CD14-positive monocyte (primary cell): ENCODE measurements around the gene SPTBN1. TPM values are rescaled to one million over a fixed set of nuclear protein-coding genes. Genes with fewer than 3 reads are reported as not detected.

Source experiments
- DNase-seq, 3 donors: peaks; one replicate each; pipeline ENCODE4 v3.0.0-alpha.2; 2011 to 2022
- H2AFZ ChIP-seq: 2 replicates; pipeline ENCODE4 v1.6.0; 2012; ENCODE audit warnings: mild to moderate bottlenecking, low read depth, low read length, inconsistent platforms; ENCODE audit not compliant: insufficient read depth, poor library complexity, severe bottlenecking
- H3K27ac ChIP-seq, 2 donors: 1 replicate in 1 of 2; 2 replicates in 1 of 2; pipeline ENCODE4 v1.5.1; 2012 to 2013; ENCODE audit warnings: low read length in 2 of 2, control low read depth in 1 of 2, inconsistent platforms in 1 of 2, low read depth in 1 of 2, mild to moderate bottlenecking in 1 of 2
- H3K27me3 ChIP-seq, 2 donors: one replicate each; pipeline versions ENCODE4 v1.6.0 to v1.6.1; 2011 to 2013; ENCODE audit warnings: low read length in 2 of 2; ENCODE audit not compliant: control insufficient read depth in 2 of 2, insufficient read depth in 2 of 2
- H3K36me3 ChIP-seq, 2 donors: replicated peaks in 1 of 2; 1 replicate in 1 of 2; 2 replicates in 1 of 2; pipeline versions ENCODE4 v1.5.1 to v1.6.1; 2012 to 2013; ENCODE audit warnings: low read length in 2 of 2, control low read depth in 1 of 2, inconsistent platforms in 1 of 2, mild to moderate bottlenecking in 1 of 2; ENCODE audit not compliant: insufficient read depth in 2 of 2, control insufficient read depth in 1 of 2
- H3K4me1 ChIP-seq, 2 donors: 1 replicate in 1 of 2; 2 replicates in 1 of 2; pipeline versions ENCODE4 v1.5.1 to v1.6.1; 2012 to 2013; ENCODE audit warnings: low read length in 2 of 2, control low read depth in 1 of 2, inconsistent platforms in 1 of 2, mild to moderate bottlenecking in 1 of 2, moderate library complexity in 1 of 2; ENCODE audit not compliant: insufficient read depth in 2 of 2, control insufficient read depth in 1 of 2
- H3K4me2 ChIP-seq: replicated peaks from 2 replicates; pipeline ENCODE3; 2012; ENCODE audit warnings: low read length, moderate library complexity, mild to moderate bottlenecking; ENCODE audit not compliant: poor library complexity, severe bottlenecking; ENCODE audit errors: extremely low read depth
- H3K4me3 ChIP-seq, 3 experiments: fragments of 200-600 bp in 1 of 3; sonication (generic) in 1 of 3; replicated peaks in 1 of 3; 1 replicate in 2 of 3; 2 replicates in 1 of 3; pipeline ENCODE4 v1.5.1; 2011 to 2013; ENCODE audit warnings: low read length in 3 of 3, mild to moderate bottlenecking in 3 of 3, control low read depth in 2 of 3, low read depth in 2 of 3, inconsistent platforms in 1 of 3, moderate library complexity in 1 of 3
- H3K79me2 ChIP-seq: 2 replicates; pipeline ENCODE4 v1.6.0; 2012; ENCODE audit warnings: mild to moderate bottlenecking, control low read depth, inconsistent platforms, low read length, moderate library complexity; ENCODE audit not compliant: insufficient read depth
- H3K9ac ChIP-seq: 2 replicates; pipeline ENCODE4 v1.6.0; 2017; ENCODE audit warnings: low read length, mild to moderate bottlenecking; ENCODE audit not compliant: insufficient read depth, poor library complexity, severe bottlenecking
- H3K9me3 ChIP-seq, 2 donors: replicated peaks in 1 of 2; 1 replicate in 1 of 2; 2 replicates in 1 of 2; pipeline versions ENCODE4 v1.5.1 to v1.6.1; 2012 to 2013; ENCODE audit warnings: low read length in 2 of 2, control low read depth in 1 of 2; ENCODE audit not compliant: control insufficient read depth in 1 of 2, insufficient read depth in 1 of 2
- H4K20me1 ChIP-seq: 2 replicates; pipeline ENCODE4 v1.6.0; 2012; ENCODE audit warnings: mild to moderate bottlenecking, low read length, control low read depth, moderate library complexity; ENCODE audit not compliant: insufficient read depth
- H3K27ac Mint-ChIP-seq, 7 donors: one replicate each; pipeline ENCODE4 v1.8.0; 2020; ENCODE audit warnings: mild to moderate bottlenecking in 7 of 7, mixed read lengths in 7 of 7, moderate library complexity in 6 of 7, inconsistent platforms in 2 of 7
- H3K27me3 Mint-ChIP-seq, 3 donors: one replicate each; pipeline ENCODE4 v1.8.0; 2021 to 2022; ENCODE audit warnings: low read depth in 3 of 3, mild to moderate bottlenecking in 3 of 3, mixed read lengths in 3 of 3, moderate library complexity in 3 of 3, inconsistent platforms in 1 of 3
- H3K36me3 Mint-ChIP-seq, 2 donors: one replicate each; pipeline ENCODE4 v1.8.0; 2020; ENCODE audit warnings: mixed read lengths in 2 of 2, inconsistent platforms in 1 of 2, mild to moderate bottlenecking in 1 of 2
- H3K4me1 Mint-ChIP-seq: one replicate; pipeline ENCODE4 v1.8.0; 2020; ENCODE audit warnings: mild to moderate bottlenecking, mixed read lengths
- H3K4me3 Mint-ChIP-seq, 2 donors: one replicate each; pipeline ENCODE4 v1.8.0; 2020; ENCODE audit warnings: mild to moderate bottlenecking in 2 of 2, mixed read lengths in 2 of 2, moderate library complexity in 1 of 2
- H3K9me3 Mint-ChIP-seq, 7 donors: one replicate each; pipeline ENCODE4 v1.8.0; 2020 to 2022; ENCODE audit warnings: mixed read lengths in 7 of 7, mild to moderate bottlenecking in 6 of 7, moderate library complexity in 6 of 7, inconsistent platforms in 2 of 7
- WGBS: methylation state at CpG from one replicate; pipeline ENCODE4 v1.1.5; 2013; ENCODE audit warnings: missing lambda C conversion rate; ENCODE audit not compliant: insufficient coverage; 5-methylcytosine and 5-hydroxymethylcytosine counted together
- intact Hi-C, 2 donors: fragments of 100-400 bp; cut with micrococcal nuclease; formaldehyde crosslinking; loops; one replicate each; pipeline versions ENCODE4 v1.15.0 to v1.15.1; 2023
- polyA plus RNA-seq, 3 donors: library from polyadenylated mRNA; depleted of rRNA in 1 of 3; unstranded in 2 of 3; stranded (reverse) in 1 of 3; fragments of 300-500 nt in 2 of 3; fragments of >200 nt in 1 of 3; fragmentation: Illumina TruSeq in 2 of 3; gene quantifications; 1 replicate in 2 of 3; 2 replicates in 1 of 3; pipeline ENCODE4 v1.2.3, GENCODE V29; 2012 to 2021
- TF ChIP-seq, protein P1 (sequence below): fragments of 200-600 bp; IDR thresholded peaks from one replicate; pipeline ENCODE4 v1.8.0; 2022; ENCODE audit warnings: antibody characterized with exemption, mild to moderate bottlenecking

The SPTBN1 gene
- polyA plus RNA-seq, 3 donors, result 0.79 to 2.8 (median 1.7) TPM

DNA sequence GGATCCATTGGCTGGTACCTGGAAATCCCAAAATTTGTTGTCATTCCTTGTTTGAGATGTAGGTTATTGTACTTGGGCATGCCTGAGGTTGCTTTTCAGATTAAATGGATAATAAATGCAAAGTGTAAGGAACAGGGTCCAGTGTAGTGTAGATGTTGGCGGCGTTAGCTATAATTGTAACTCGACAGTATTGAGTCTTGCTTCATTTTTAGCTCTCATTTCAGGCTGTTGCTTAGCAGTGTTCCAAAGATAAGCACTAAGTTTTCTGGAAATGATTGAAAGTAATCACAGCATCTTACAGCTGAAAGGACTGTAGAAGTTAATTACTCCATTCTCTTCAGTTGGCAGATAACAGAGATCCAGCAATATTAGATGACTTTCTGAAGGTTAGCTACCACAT, 47.8 kb upstream of the SPTBN1 start:
- TF ChIP-seq, protein P1, sequence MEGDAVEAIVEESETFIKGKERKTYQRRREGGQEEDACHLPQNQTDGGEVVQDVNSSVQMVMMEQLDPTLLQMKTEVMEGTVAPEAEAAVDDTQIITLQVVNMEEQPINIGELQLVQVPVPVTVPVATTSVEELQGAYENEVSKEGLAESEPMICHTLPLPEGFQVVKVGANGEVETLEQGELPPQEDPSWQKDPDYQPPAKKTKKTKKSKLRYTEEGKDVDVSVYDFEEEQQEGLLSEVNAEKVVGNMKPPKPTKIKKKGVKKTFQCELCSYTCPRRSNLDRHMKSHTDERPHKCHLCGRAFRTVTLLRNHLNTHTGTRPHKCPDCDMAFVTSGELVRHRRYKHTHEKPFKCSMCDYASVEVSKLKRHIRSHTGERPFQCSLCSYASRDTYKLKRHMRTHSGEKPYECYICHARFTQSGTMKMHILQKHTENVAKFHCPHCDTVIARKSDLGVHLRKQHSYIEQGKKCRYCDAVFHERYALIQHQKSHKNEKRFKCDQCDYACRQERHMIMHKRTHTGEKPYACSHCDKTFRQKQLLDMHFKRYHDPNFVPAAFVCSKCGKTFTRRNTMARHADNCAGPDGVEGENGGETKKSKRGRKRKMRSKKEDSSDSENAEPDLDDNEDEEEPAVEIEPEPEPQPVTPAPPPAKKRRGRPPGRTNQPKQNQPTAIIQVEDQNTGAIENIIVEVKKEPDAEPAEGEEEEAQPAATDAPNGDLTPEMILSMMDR, result no peak
- no peak overlapping the region for H3K4me3 ChIP-seq
- peaks cover 11 to 24% of the 10 kb centered on the region in 2 donors for H3K27me3 ChIP-seq
- 100% methylated on average over 2 of the region's 3 CpGs for WGBS
- H3K36me3 ChIP-seq, result no peaks in the 10 kb centered on the region
- H3K9me3 ChIP-seq, result no peaks in the 10 kb centered on the region
- H3K4me3 Mint-ChIP-seq, result no peak overlapping the region
- H3K9me3 Mint-ChIP-seq, result peaks cover 0 to 3% (median 0%) of the 10 kb centered on the region in 7 donors
- no peaks in the 10 kb centered on the region for H4K20me1 ChIP-seq
- H3K27me3 Mint-ChIP-seq, result peaks cover 17 to 36% (median 19%) of the 10 kb centered on the region in 3 donors
- H3K4me1 Mint-ChIP-seq, result peaks cover 10% of the 10 kb centered on the region
- H3K36me3 Mint-ChIP-seq, result no peaks in the 10 kb centered on the region
- H3K4me1 ChIP-seq, result peaks cover 6 to 8% of the 10 kb centered on the region in 2 donors
- no peaks in the 10 kb centered on the region for H3K79me2 ChIP-seq
- intact Hi-C loops, result no loop called here
- no peak overlapping the region for H3K4me2 ChIP-seq
- H3K27ac Mint-ChIP-seq, result no peak overlapping the region
- DNase-seq, result no peak
- H2AFZ ChIP-seq, result no peak overlapping the region
- no peak overlapping the region for H3K9ac ChIP-seq
- no peak overlapping the region for H3K27ac ChIP-seq

DNA sequence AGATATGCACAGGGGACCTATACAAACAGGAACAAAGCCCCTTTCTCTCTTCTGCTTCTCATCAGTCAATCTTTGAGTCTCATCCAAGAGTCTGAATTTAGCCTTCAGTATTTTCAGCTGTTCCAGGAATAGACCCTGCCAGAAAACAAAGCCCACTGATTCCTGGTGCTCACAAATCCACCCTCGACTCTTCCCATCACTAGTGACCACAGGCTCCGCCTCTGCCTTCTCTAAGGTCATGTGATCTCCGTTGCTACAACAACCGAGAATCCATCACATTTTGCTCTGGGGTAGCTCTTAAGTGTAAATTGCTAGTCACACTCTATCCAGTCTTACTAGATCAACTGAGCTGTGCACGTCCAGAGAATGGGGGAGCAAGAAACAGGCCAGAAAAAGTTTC, 46.4 kb upstream of the SPTBN1 start:
- Histone ChIP-seq H3K9me3 (no peaks in the 10 kb centered on the region), H3K27ac (no peak overlapping the region), H4K20me1 (no peaks in the 10 kb centered on the region), H3K4me3 (no peak overlapping the region), H2AFZ (no peak overlapping the region), H3K4me1 (peaks cover 0 to under 1% of the 10 kb centered on the region in 2 donors), H3K9ac (no peak overlapping the region), H3K79me2 (no peaks in the 10 kb centered on the region), H3K27me3 (peaks cover 11 to 20% of the 10 kb centered on the region in 2 donors), H3K36me3 (no peaks in the 10 kb centered on the region), H3K4me2 (no peak overlapping the region)
- Mint-ChIP-seq H3K27ac (no peak overlapping the region), H3K9me3 (peaks cover 0 to 3% (median 0%) of the 10 kb centered on the region in 7 donors), H3K27me3 (peaks cover 13 to 34% (median 19%) of the 10 kb centered on the region in 3 donors), H3K4me1 (peaks cover under 1% of the 10 kb centered on the region), H3K4me3 (no peak overlapping the region), H3K36me3 (no peaks in the 10 kb centered on the region)
- intact Hi-C loops, result no loop called here
- TF ChIP-seq, protein P1, result no peak
- WGBS, result 100% methylated on average over 2 of the region's 5 CpGs
- DNase-seq, result no peak
